Measurements from ENCODE around the gene HACD1. TPM values are rescaled to one million over a fixed set of nuclear protein-coding genes. Genes with fewer than 3 reads are reported as not detected.

The HACD1 gene
- polyA plus RNA-seq, 4 donors, result 3.0 to 6.4 (median 4.7) TPM; not detected in 1

DNA sequence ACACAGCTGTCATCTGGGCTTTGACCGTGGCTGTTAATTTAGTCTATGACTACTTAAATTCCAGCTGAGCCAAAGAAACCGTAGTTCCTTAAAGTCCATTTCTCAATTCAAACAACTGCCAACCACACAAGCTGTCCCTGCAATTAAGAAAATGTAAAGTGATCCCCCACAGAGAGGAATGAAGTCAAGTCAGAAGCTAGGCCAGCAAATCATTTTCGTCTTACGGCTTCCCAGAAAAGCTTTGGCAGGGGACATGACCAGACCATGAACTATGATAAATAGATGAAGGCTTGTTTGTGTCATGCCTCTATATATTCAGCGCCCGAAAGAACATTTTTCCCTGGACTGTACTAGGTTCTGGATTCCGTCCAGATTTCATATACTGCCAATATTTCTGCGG is 54.6 kb downstream of the HACD1 start:
- FAIRE-seq (no peak), DNase-seq (no peak)
- Histone ChIP-seq H3K4me3 (ENCODE audit: low read depth in 1 of 3, low read length in 3 of 3) (no peak overlapping the region), H3K36me3 (ENCODE audit: control insufficient read depth in 3 of 3, insufficient read depth in 2 of 3, low read depth in 1 of 3, low read length in 3 of 3) (no peaks in the 10 kb centered on the region), H3K9me3 (ENCODE audit: control insufficient read depth in 2 of 2, insufficient read depth in 1 of 2, low read depth in 1 of 2, low read length in 1 of 2) (no peaks in the 10 kb centered on the region), H3K4me1 (ENCODE audit: control insufficient read depth in 3 of 3, insufficient read depth in 2 of 3, low read depth in 1 of 3, low read length in 2 of 3) (no peaks in the 10 kb centered on the region), H3K27ac (ENCODE audit: low read depth in 1 of 3, low read length in 2 of 3) (no peak overlapping the region), H3K27me3 (ENCODE audit: control insufficient read depth in 3 of 3, insufficient read depth in 3 of 3, low read length in 3 of 3) (no peaks in the 10 kb centered on the region)
- 61 to 83% (median 81%) methylated on average over 8 of the region's 8 CpGs for WGBS, 3 donors

GRCh38 chr10:17561111-17561510 is 56.1 kb downstream of the HACD1 start:
- WGBS, 3 donors, result 89 to 92% (median 90%) methylated on average over 2 of the region's 2 CpGs
- no peak overlapping the region for H3K4me3 ChIP-seq (ENCODE audit: low read depth in 1 of 3, low read length in 3 of 3)
- DNase-seq (no peak), FAIRE-seq (no peak)
- H3K27me3 ChIP-seq (ENCODE audit: control insufficient read depth in 3 of 3, insufficient read depth in 3 of 3, low read length in 3 of 3), result no peaks in the 10 kb centered on the region
- H3K9me3 ChIP-seq (ENCODE audit: control insufficient read depth in 2 of 2, insufficient read depth in 1 of 2, low read depth in 1 of 2, low read length in 1 of 2), result no peaks in the 10 kb centered on the region
- no peak overlapping the region for H3K27ac ChIP-seq (ENCODE audit: low read depth in 1 of 3, low read length in 2 of 3)
- no peaks in the 10 kb centered on the region for H3K4me1 ChIP-seq (ENCODE audit: control insufficient read depth in 3 of 3, insufficient read depth in 2 of 3, low read depth in 1 of 3, low read length in 2 of 3)
- no peaks in the 10 kb centered on the region for H3K36me3 ChIP-seq (ENCODE audit: control insufficient read depth in 3 of 3, insufficient read depth in 2 of 3, low read depth in 1 of 3, low read length in 3 of 3)

DNA sequence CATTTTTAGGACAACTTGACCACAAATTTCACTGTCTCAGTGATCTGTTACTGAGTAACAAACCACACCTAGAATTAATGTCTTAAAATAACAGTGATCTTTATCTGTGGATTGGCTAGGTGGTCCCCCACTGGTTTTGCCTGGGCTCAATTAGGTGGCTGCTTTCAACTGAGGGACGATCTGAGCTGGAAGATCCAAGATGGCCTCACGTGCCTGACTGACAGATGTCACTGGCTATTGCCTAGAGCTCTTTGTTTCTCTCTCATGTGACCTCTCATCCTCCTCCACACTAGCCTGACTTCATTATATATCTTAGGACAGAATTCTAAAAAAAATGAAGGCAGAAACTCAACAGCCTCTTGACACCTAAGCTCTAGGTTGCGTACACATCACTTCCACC is 59.7 kb downstream of the HACD1 start:
- H3K27me3 ChIP-seq (ENCODE audit: control insufficient read depth in 3 of 3, insufficient read depth in 3 of 3, low read length in 3 of 3), result no peaks in the 10 kb centered on the region
- no peaks in the 10 kb centered on the region for H3K36me3 ChIP-seq (ENCODE audit: control insufficient read depth in 3 of 3, insufficient read depth in 2 of 3, low read depth in 1 of 3, low read length in 3 of 3)
- H3K4me1 ChIP-seq (ENCODE audit: control insufficient read depth in 3 of 3, insufficient read depth in 2 of 3, low read depth in 1 of 3, low read length in 2 of 3), result no peaks in the 10 kb centered on the region
- DNase-seq (no peak), FAIRE-seq (no peak)
- H3K9me3 ChIP-seq (ENCODE audit: control insufficient read depth in 2 of 2, insufficient read depth in 1 of 2, low read depth in 1 of 2, low read length in 1 of 2), result no peaks in the 10 kb centered on the region
- no peak overlapping the region for H3K4me3 ChIP-seq (ENCODE audit: low read depth in 1 of 3, low read length in 3 of 3)
- no peak overlapping the region for H3K27ac ChIP-seq (ENCODE audit: low read depth in 1 of 3, low read length in 2 of 3)
- WGBS, 3 donors, result 63 to 94% (median 79%) methylated on average over 3 of the region's 3 CpGs

DNA sequence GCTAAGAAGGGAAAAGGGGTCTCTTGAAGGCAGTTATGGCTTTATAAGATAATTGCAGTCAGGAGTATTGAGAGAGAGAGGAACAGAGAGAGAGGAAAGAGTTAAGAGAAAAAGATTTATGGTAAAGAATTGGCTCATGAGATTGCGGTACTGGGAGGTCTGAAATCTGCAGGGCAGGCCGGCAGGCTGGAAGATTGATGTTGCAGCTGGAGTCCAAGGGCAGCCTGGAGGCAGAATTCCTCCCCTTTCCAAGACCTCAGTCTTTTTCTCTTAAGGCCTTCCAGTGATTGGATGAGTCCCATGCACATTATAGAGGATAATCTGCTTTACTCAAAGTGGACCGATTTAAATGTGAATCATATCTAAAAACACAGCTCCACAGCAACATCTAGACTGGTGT is 68.4 kb downstream of the HACD1 start:
- FAIRE-seq (no peak), DNase-seq (no peak)
- Histone ChIP-seq H3K27ac (ENCODE audit: low read depth in 1 of 3, low read length in 2 of 3) (no peak overlapping the region), H3K9me3 (ENCODE audit: control insufficient read depth in 2 of 2, insufficient read depth in 1 of 2, low read depth in 1 of 2, low read length in 1 of 2) (no peaks in the 10 kb centered on the region), H3K36me3 (ENCODE audit: control insufficient read depth in 3 of 3, insufficient read depth in 2 of 3, low read depth in 1 of 3, low read length in 3 of 3) (no peaks in the 10 kb centered on the region), H3K27me3 (ENCODE audit: control insufficient read depth in 3 of 3, insufficient read depth in 3 of 3, low read length in 3 of 3) (no peaks in the 10 kb centered on the region), H3K4me1 (ENCODE audit: control insufficient read depth in 3 of 3, insufficient read depth in 2 of 3, low read depth in 1 of 3, low read length in 2 of 3) (no peaks in the 10 kb centered on the region), H3K4me3 (ENCODE audit: low read depth in 1 of 3, low read length in 3 of 3) (no peak overlapping the region)
- WGBS, 3 donors, result 40 to 42% (median 41%) methylated on average over 3 of the region's 3 CpGs

DNA sequence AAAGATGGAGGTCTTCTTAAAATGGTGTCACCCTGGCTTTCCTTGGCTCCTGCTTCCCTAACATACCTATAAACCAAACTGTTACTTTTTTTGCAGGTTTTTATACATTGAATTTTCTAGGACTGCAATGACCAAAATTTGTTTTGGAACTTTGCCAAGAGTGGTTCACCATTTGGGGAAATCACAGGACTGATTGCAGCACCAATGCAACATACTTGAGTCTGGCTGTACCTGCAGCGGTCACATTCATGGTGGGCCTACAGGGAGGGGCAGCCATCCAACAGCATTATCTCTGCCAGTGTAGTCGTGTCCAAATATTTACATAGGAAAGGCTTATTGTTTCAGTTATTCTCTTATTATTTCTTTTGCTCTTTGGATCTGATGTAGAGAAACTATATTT is 69.0 kb downstream of the HACD1 start:
- no peak overlapping the region for H3K27ac ChIP-seq (ENCODE audit: low read depth in 1 of 3, low read length in 2 of 3)
- no peaks in the 10 kb centered on the region for H3K4me1 ChIP-seq (ENCODE audit: control insufficient read depth in 3 of 3, insufficient read depth in 2 of 3, low read depth in 1 of 3, low read length in 2 of 3)
- FAIRE-seq (no peak), DNase-seq (no peak)
- no peaks in the 10 kb centered on the region for H3K27me3 ChIP-seq (ENCODE audit: control insufficient read depth in 3 of 3, insufficient read depth in 3 of 3, low read length in 3 of 3)
- H3K36me3 ChIP-seq (ENCODE audit: control insufficient read depth in 3 of 3, insufficient read depth in 2 of 3, low read depth in 1 of 3, low read length in 3 of 3), result no peaks in the 10 kb centered on the region
- H3K9me3 ChIP-seq (ENCODE audit: control insufficient read depth in 2 of 2, insufficient read depth in 1 of 2, low read depth in 1 of 2, low read length in 1 of 2), result no peaks in the 10 kb centered on the region
- WGBS, 3 donors, result 54 to 64% (median 58%) methylated on average over 2 of the region's 2 CpGs
- H3K4me3 ChIP-seq (ENCODE audit: low read depth in 1 of 3, low read length in 3 of 3), result no peak overlapping the region

DNA sequence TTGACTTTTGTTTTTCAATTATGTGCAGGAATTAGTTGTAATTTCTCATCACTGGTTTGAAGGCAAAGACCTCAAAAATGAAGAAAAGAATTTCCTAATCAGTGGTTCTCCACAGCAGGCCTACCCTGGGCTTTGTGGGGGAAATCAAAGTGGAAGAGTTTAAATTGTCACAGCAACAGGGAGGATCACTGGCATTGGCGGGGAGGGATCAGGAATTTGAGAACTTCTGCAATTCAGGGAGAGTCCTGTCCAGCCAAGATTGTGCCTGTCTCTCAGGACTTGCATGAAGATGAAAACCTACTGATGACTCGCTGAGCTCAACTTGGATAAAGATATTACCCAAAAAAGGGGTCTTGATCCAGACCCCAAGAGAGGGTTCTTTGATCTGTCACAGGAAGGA is 70.1 kb downstream of the HACD1 start:
- FAIRE-seq, result no peak
- H3K27me3 ChIP-seq (ENCODE audit: control insufficient read depth in 3 of 3, insufficient read depth in 3 of 3, low read length in 3 of 3), result no peaks in the 10 kb centered on the region
- DNase-seq, result no peak
- no peaks in the 10 kb centered on the region for H3K4me1 ChIP-seq (ENCODE audit: control insufficient read depth in 3 of 3, insufficient read depth in 2 of 3, low read depth in 1 of 3, low read length in 2 of 3)
- no peaks in the 10 kb centered on the region for H3K9me3 ChIP-seq (ENCODE audit: control insufficient read depth in 2 of 2, insufficient read depth in 1 of 2, low read depth in 1 of 2, low read length in 1 of 2)
- WGBS, 3 donors, result 80 to 93% (median 87%) methylated on average over 2 of the region's 2 CpGs
- H3K36me3 ChIP-seq (ENCODE audit: control insufficient read depth in 3 of 3, insufficient read depth in 2 of 3, low read depth in 1 of 3, low read length in 3 of 3), result no peaks in the 10 kb centered on the region
- H3K4me3 ChIP-seq (ENCODE audit: low read depth in 1 of 3, low read length in 3 of 3), result no peak overlapping the region
- H3K27ac ChIP-seq (ENCODE audit: low read depth in 1 of 3, low read length in 2 of 3), result no peak overlapping the region

- H3K9me3 ChIP-seq (ENCODE audit: control insufficient read depth in 2 of 2, insufficient read depth in 1 of 2, low read depth in 1 of 2, low read length in 1 of 2), result no peaks in the 10 kb centered on the region
- 91 to 93% (median 91%) methylated on average over 9 of the region's 9 CpGs for WGBS, 3 donors
- H3K27ac ChIP-seq (ENCODE audit: low read depth in 1 of 3, low read length in 2 of 3), result no peak overlapping the region
- DNase-seq, result no peak
- H3K27me3 ChIP-seq (ENCODE audit: control insufficient read depth in 3 of 3, insufficient read depth in 3 of 3, low read length in 3 of 3), result no peaks in the 10 kb centered on the region
- no peak for FAIRE-seq
- no peak overlapping the region for H3K4me3 ChIP-seq (ENCODE audit: low read depth in 1 of 3, low read length in 3 of 3)
- H3K36me3 ChIP-seq (ENCODE audit: control insufficient read depth in 3 of 3, insufficient read depth in 2 of 3, low read depth in 1 of 3, low read length in 3 of 3), result no peaks in the 10 kb centered on the region
- H3K4me1 ChIP-seq (ENCODE audit: control insufficient read depth in 3 of 3, insufficient read depth in 2 of 3, low read depth in 1 of 3, low read length in 2 of 3), result no peaks in the 10 kb centered on the region
Measured at GRCh38 chr10:17544465-17544864, 72.7 kb downstream of the HACD1 start.

Other genes starting within 250 kb of the HACD1 start
- gene ST8SIA6, start 162.8 kb downstream of the HACD1 start, polyA plus RNA-seq, result 1 to 10 TPM in 1 of 4 donors, under 1 TPM in 1, not detected in 2; 0.15 to 1.5 TPM
- 10 to 100 TPM in 3 of 4 donors, 1 to 10 TPM in 1; 8.4 to 17.2 (median 10.8) TPM for gene STAM, start 26.8 kb upstream of the HACD1 start, polyA plus RNA-seq
- gene TMEM236, start 134.8 kb upstream of the HACD1 start, polyA plus RNA-seq, result 10 to 100 TPM in 2 of 4 donors, 1 to 10 TPM in 2; 5.9 to 53.0 (median 12.5) TPM
- gene MRC1, start 192.0 kb upstream of the HACD1 start, polyA plus RNA-seq, result 10 to 100 TPM in 2 of 4 donors, 1 to 10 TPM in 2; 1.8 to 23.3 (median 7.6) TPM

Data from small intestine (tissue), 7 donors.